ENCODE results near the gene RAB1A. TPM values are rescaled to one million over a fixed set of nuclear protein-coding genes. Genes with fewer than 3 reads are reported as not detected.

The RAB1A gene
- total RNA-seq, 4 donors from 2014 or later, result 91.2 to 216 (median 115) TPM

DNA sequence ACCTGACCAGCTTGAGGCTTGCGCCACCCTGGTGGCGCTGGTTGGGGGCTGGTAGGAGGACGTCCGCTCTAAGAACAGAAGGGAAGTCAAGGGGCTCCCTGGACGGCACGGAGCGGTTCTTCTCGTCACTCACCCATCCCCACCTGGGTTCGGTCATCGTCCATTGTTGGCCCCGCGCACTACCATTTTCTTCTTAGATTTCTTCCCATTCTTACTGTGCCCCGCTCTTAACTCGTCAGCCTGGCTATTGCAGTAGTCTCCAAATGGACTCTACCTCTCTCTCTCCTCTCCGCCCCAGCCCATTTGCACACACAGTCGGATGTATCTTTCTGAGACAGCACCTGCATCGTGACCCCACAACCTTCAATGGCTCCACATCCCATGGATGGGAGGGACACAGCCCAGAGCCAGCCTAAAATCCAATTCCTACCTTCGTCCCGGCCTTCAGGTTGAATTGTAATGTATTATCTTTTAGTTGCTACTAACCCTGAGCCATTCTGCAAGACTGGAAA, 814 bp upstream of the RAB1A start:
- no peak for TF ChIP-seq CTCF (IDR thresholded peaks at IDR 0.05; ENCODE audit: low read depth)

GRCh38 chr2:65129286-65129825, 550 bp downstream of the RAB1A start:
- TF ChIP-seq CTCF (IDR thresholded peaks at IDR 0.05; ENCODE audit: low read depth), result no peak

- TF ChIP-seq CTCF (IDR thresholded peaks at IDR 0.05; ENCODE audit: low read depth), result no peak
Measured at GRCh38 chr2:65128297-65129190, 1.4 kb downstream of the RAB1A start.

DNA sequence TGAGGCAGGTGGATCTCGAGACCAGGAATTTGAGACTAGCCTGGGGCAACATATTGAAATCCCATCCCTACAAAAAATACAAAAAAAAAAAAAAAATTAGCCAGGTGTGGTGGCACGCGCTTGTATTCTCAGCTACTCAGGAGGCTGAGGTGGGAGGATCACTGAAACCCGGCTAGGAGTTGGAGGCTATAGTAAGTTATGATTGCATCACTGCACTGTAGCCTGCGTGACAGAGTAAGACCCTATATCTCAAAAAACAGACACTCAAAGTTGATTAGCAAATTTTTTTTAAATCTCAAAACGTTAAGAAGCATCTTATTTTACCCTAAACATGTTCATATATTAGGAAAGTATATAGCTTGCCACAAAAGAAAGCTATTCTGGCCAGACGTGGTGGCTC, 7.6 kb downstream of the RAB1A start:
- no peak for TF ChIP-seq CTCF (IDR thresholded peaks at IDR 0.05; ENCODE audit: low read depth)

- TF ChIP-seq CTCF (IDR thresholded peaks at IDR 0.05; ENCODE audit: low read depth), result no peak
Measured at GRCh38 chr2:65120990-65121693, 8.8 kb downstream of the RAB1A start.

GRCh38 chr2:65116645-65117044, 13.3 kb downstream of the RAB1A start:
- TF ChIP-seq CTCF (IDR thresholded peaks at IDR 0.05; ENCODE audit: low read depth), result no peak

DNA sequence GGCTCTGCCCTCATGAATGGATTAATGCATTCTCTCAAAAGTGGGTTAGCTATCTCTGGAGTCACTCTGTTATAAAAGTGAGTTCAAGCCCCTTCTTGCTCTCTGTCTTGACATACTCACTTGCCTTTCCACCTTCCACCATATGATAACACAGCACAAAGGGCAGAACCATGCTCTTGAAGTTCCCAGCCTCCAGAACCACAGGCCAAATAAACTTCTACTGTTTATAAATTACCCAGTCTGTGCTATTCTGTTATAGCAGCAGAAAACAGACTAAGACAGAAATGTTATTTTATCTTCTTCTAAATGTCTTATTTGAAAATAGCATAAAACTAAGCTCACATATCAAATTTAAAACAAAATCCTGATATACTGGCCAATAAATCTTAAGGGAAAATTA, 15.0 kb downstream of the RAB1A start:
- no peak for TF ChIP-seq CTCF (IDR thresholded peaks at IDR 0.05; ENCODE audit: low read depth)
